Subcutaneous adipose tissue (tissue), 4 donors: ENCODE results near the gene SLC11A1. TPM values are rescaled to one million over a fixed set of nuclear protein-coding genes. Genes with fewer than 3 reads are reported as not detected.

Source experiments
- CTCF ChIP-seq: fragments of 450-650 bp; IDR thresholded peaks from one replicate; pipeline ENCODE4 v1.5.1; 2016; ENCODE audit warnings: low read depth, mild to moderate bottlenecking, control low read depth, antibody characterized with exemption, moderate library complexity
- total RNA-seq, 4 donors: library from RNA; depleted of rRNA; stranded (reverse); fragments of >200 nt; gene quantifications; one replicate each; pipeline ENCODE4 v1.1.0, GENCODE V29; 2016

The SLC11A1 gene
- total RNA-seq, result 100 to 1,000 TPM in 1 of 4 donors, 10 to 100 TPM in 3; 50.5 to 103 (median 65.4) TPM

GRCh38 chr2:218381916-218382366 lies at the start of gene SLC11A1:
SLC11A1 (plus strand) TSS chr2:218382273; CDS start chr2:218382369, 96 bp downstream.
- no peak for TF ChIP-seq CTCF

GRCh38 chr2:218332288-218332687 lies 49.8 kb upstream of the SLC11A1 start:
- no peak for TF ChIP-seq CTCF

- TF ChIP-seq CTCF, result no peak
Measured at GRCh38 chr2:218332920-218333645, 49.0 kb upstream of the SLC11A1 start.

- no peak for TF ChIP-seq CTCF
Measured at GRCh38 chr2:218334531-218334930, 47.5 kb upstream of the SLC11A1 start.

- no peak for TF ChIP-seq CTCF
Measured at GRCh38 chr2:218340656-218341055, 41.4 kb upstream of the SLC11A1 start.

GRCh38 chr2:218341381-218341780 lies 40.7 kb upstream of the SLC11A1 start:
- no peak for TF ChIP-seq CTCF

- TF ChIP-seq CTCF, result no peak
Measured at GRCh38 chr2:218342837-218343236, 39.2 kb upstream of the SLC11A1 start.
